Endothelial cell of umbilical vein (primary cell): ENCODE data around the gene POU6F2. TPM values are rescaled to one million over a fixed set of nuclear protein-coding genes. Genes with fewer than 3 reads are reported as not detected.

ENCODE experiments used
- BruUV-seq: library from RNA; stranded (reverse); fragments of 400-500 nt; replicated peaks from 2 replicates; lab custom pipeline; 2021; lab: Mats Ljungman, UMichigan
- CTCF ChIA-PET: fragments of 300-600, 350-600 bp; sonication (Branson Sonifier 250); formaldehyde crosslinking; loops from one replicate; lab custom pipeline; 2021; ENCODE audit warnings: antibody characterized with exemption, inconsistent platforms; lab: Charles Lee
- POLR2A ChIA-PET: fragments of 300-600, 350-600 bp; sonication (Branson Sonifier 250); formaldehyde crosslinking; loops from one replicate; lab custom pipeline; 2021; ENCODE audit warnings: antibody characterized with exemption, inconsistent platforms; lab: Charles Lee
- DNase-seq: peaks from one replicate; pipeline ENCODE4 v3.0.0-alpha.2; 2011; ENCODE audit warnings: low read depth, low spot score
- FAIRE-seq: peaks from 2 replicates; lab custom pipeline; 2011; peaks lifted over from hg19 to GRCh38; lab: Jason Lieb, UNC
- H2AFZ ChIP-seq: 2 replicates; pipeline ENCODE4 v1.6.0; 2012; ENCODE audit warnings: low read depth, low read length, control low read depth, inconsistent platforms
- H3K27ac ChIP-seq: 2 replicates; pipeline ENCODE4 v1.5.1; 2011; ENCODE audit warnings: low read depth, mild to moderate bottlenecking, control low read depth, low read length, moderate library complexity; ENCODE audit not compliant: insufficient read depth
- H3K27me3 ChIP-seq, 2 experiments: 2 replicates each; pipeline versions ENCODE4 v1.6.0 to v1.6.1; 2011; ENCODE audit warnings: low read length in 2 of 2, mixed read lengths in 1 of 2; ENCODE audit not compliant: control insufficient read depth in 2 of 2, insufficient read depth in 2 of 2
- H3K36me3 ChIP-seq, 2 experiments: 2 replicates in 1 of 2; 3 replicates in 1 of 2; pipeline ENCODE4 v1.5.1; 2011; ENCODE audit warnings: low read length in 2 of 2, mild to moderate bottlenecking in 1 of 2, moderate library complexity in 1 of 2; ENCODE audit not compliant: control insufficient read depth in 2 of 2, insufficient read depth in 2 of 2; ENCODE audit errors: extremely low read depth in 1 of 2
- H3K4me1 ChIP-seq: 3 replicates; pipeline ENCODE4 v1.5.1; 2011; ENCODE audit warnings: mild to moderate bottlenecking, low read length; ENCODE audit not compliant: control insufficient read depth, insufficient read depth; ENCODE audit errors: extremely low read depth
- H3K4me2 ChIP-seq: 2 replicates; pipeline ENCODE4 v1.6.1; 2011; ENCODE audit warnings: low read length, control low read depth, mixed read lengths; ENCODE audit not compliant: insufficient read depth
- H3K4me3 ChIP-seq, 3 experiments: fragments of 200-600 bp in 1 of 3; sonication (generic), shearing (Covaris generic) in 1 of 3; replicated peaks in 1 of 3; 2 replicates each; pipeline ENCODE4 v1.5.1; 2011 to 2016; ENCODE audit warnings: control low read depth in 3 of 3, low read length in 3 of 3, mild to moderate bottlenecking in 2 of 3, inconsistent platforms in 1 of 3, low read depth in 1 of 3, moderate library complexity in 1 of 3; ENCODE audit not compliant: insufficient read depth in 1 of 3
- H3K79me2 ChIP-seq: 2 replicates; pipeline ENCODE4 v1.6.0; 2012; ENCODE audit warnings: low read length, inconsistent platforms; ENCODE audit not compliant: control insufficient read depth, insufficient read depth
- H3K9ac ChIP-seq: replicated peaks from 2 replicates; pipeline ENCODE3; 2011; ENCODE audit warnings: low read length, control low read depth; ENCODE audit not compliant: insufficient read depth; ENCODE audit errors: extremely low read depth
- H3K9me1 ChIP-seq: replicated peaks from 3 replicates; pipeline ENCODE4 v1.6.0; 2011; ENCODE audit warnings: mild to moderate bottlenecking, low read length; ENCODE audit not compliant: control insufficient read depth, insufficient read depth; ENCODE audit errors: extremely low read depth
- H3K9me3 ChIP-seq: replicated peaks from 2 replicates; pipeline ENCODE4 v1.5.1; 2012; ENCODE audit warnings: low read length, inconsistent platforms; ENCODE audit not compliant: control insufficient read depth, insufficient read depth
- H4K20me1 ChIP-seq: replicated peaks from 2 replicates; pipeline ENCODE3; 2011; ENCODE audit warnings: mild to moderate bottlenecking, low read length; ENCODE audit not compliant: control insufficient read depth, insufficient read depth; ENCODE audit errors: extremely low read depth
- CTCF ChIP-seq, 2 donors: IDR thresholded peaks; 1 replicate in 1 of 2; 2 replicates in 1 of 2; pipeline ENCODE4 v1.5.1; 2011; ENCODE audit warnings: low read length in 2 of 2, mild to moderate bottlenecking in 2 of 2, moderate library complexity in 2 of 2, control low read depth in 1 of 2, inconsistent platforms in 1 of 2, low read depth in 1 of 2; ENCODE audit not compliant: insufficient read depth in 1 of 2; ENCODE audit errors: extremely low read depth in 1 of 2
- EZH2 ChIP-seq: IDR thresholded peaks from 2 replicates; pipeline ENCODE4 v1.6.1; 2012; ENCODE audit warnings: borderline replicate concordance, low read depth, mild to moderate bottlenecking, moderate library complexity, low read length, inconsistent platforms; ENCODE audit not compliant: severe bottlenecking
- FOS ChIP-seq: IDR thresholded peaks from 2 replicates; pipeline ENCODE4 v1.6.1; 2011; ENCODE audit warnings: mild to moderate bottlenecking, low read length, moderate library complexity, borderline replicate concordance; ENCODE audit not compliant: insufficient read depth
- GATA2 ChIP-seq: IDR thresholded peaks from 2 replicates; pipeline ENCODE4 v1.7.0; 2011; ENCODE audit warnings: low read depth, mild to moderate bottlenecking, moderate library complexity, mixed read lengths, low read length; ENCODE audit not compliant: insufficient read length, insufficient read depth
- JUN ChIP-seq: IDR thresholded peaks from 2 replicates; pipeline ENCODE4 v1.6.1; 2011; ENCODE audit warnings: borderline replicate concordance, low read depth; ENCODE audit not compliant: insufficient read length, insufficient read depth
- MYC ChIP-seq: IDR thresholded peaks from one replicate; pipeline ENCODE4 v1.6.1; 2011; ENCODE audit warnings: mild to moderate bottlenecking, low read depth, low read length
- POLR2A ChIP-seq: IDR thresholded peaks from 2 replicates; pipeline ENCODE4 v1.6.1; 2012; ENCODE audit warnings: low read depth, mild to moderate bottlenecking, control low read depth, low read length
- POLR2AphosphoS5 ChIP-seq: IDR thresholded peaks from 2 replicates; pipeline ENCODE4 v1.6.1; 2012; ENCODE audit warnings: low read depth, mild to moderate bottlenecking, control low read depth, low read length, moderate library complexity; ENCODE audit not compliant: insufficient read depth
- dilution Hi-C: fragments of 300-500 bp; cut with MboI; formaldehyde crosslinking; loops from one replicate; pipeline ENCODE4 v1.15.0; 2019; ENCODE audit warnings: low sequenced_read_pairs; ENCODE audit not compliant: extremely low pct_ligation_motif_present
- intact Hi-C: fragments of 100-400 bp; cut with micrococcal nuclease; formaldehyde crosslinking; loops from one replicate; pipeline ENCODE4 v1.10.0; 2022
- polyA plus RNA-seq, 4 experiments: library from polyadenylated mRNA; depleted of rRNA in 3 of 4; stranded (reverse) in 3 of 4; unstranded in 1 of 4; fragments of >200 nt; gene quantifications; 2 replicates each; pipeline versions ENCODE4 v1.2.1 to v1.2.3, GENCODE V29; 2011 to 2012; ENCODE audit warnings: missing spikeins in 1 of 4
- total RNA-seq: library from RNA; stranded (reverse); gene quantifications from 2 replicates; pipeline ENCODE4 v1.2.3, GENCODE V29; 2021
- TF ChIP-seq, protein P1 (sequence below): IDR thresholded peaks from 2 replicates; pipeline ENCODE4 v1.6.1; 2011; ENCODE audit not compliant: insufficient read depth, insufficient read length

POU6F2 gene
- total and polyA plus RNA-seq, 2 donors (not counting 3 experiments of a cell fraction or from before 2014, with no cell fraction given) = 0.29 TPM; not detected in 1

DNA sequence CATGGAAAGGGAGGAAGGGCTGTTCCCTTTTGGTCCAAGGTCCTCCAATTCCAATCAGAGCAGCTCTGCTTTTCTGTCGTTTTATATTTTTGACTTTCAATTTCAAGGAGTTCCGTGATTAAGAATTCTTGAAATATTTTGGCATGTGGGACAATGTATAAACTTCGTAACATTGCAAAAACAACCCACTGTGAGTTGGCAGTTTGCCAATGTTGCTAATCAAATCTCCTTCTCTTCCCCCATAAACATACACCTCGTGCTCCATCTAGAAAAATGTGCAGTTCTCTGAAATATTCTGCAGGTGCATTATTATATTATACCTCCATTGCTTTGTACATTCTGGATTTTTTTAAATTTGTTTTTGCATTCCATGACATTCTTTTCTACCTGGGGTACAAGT is 49.8 kb downstream of the POU6F2 start:
- no peak overlapping the region for H3K4me3 ChIP-seq
- dilution Hi-C loops (no loop called here), intact Hi-C loops (no loop called here)
- H3K9me3 ChIP-seq = no peaks in the 10 kb centered on the region
- FAIRE-seq = no peak
- H3K9me1 ChIP-seq = no peaks in the 10 kb centered on the region
- H3K79me2 ChIP-seq = no peaks in the 10 kb centered on the region
- BruUV-seq = no TSS peak
- no peaks in the 10 kb centered on the region for H3K4me1 ChIP-seq
- H3K4me2 ChIP-seq = no peak overlapping the region
- no peak overlapping the region for H3K27ac ChIP-seq
- TF ChIP-seq MYC (no peak), GATA2 (no peak), POLR2A (no peak), JUN (no peak), CTCF (IDR thresholded peaks at IDR 0.05; ENCODE audit: extremely low read depth in 1 of 2, insufficient read depth in 1 of 2, low read depth in 1 of 2, low read length in 2 of 2) (no peak), FOS (no peak), POLR2AphosphoS5 (no peak), EZH2 (no peak)
- TF ChIP-seq, protein P1, sequence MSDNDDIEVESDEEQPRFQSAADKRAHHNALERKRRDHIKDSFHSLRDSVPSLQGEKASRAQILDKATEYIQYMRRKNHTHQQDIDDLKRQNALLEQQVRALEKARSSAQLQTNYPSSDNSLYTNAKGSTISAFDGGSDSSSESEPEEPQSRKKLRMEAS = no peak
- ChIA-PET POLR2A (no interaction called here), CTCF (no interaction called here)
- no peaks in the 10 kb centered on the region for H4K20me1 ChIP-seq
- no peak overlapping the region for H2AFZ ChIP-seq
- H3K9ac ChIP-seq = no peak overlapping the region
- H3K36me3 ChIP-seq = no peaks in the 10 kb centered on the region
- no peaks in the 10 kb centered on the region for H3K27me3 ChIP-seq
- DNase-seq = no peak
